SK-MEL-5 (cell line): ENCODE data around the gene COL27A1. TPM values are rescaled to one million over a fixed set of nuclear protein-coding genes. Genes with fewer than 3 reads are reported as not detected.
A peak's percentile ranks its signal among the peaks of the same experiment; 100 is the strongest.

ENCODE experiments used
- DNase-seq: peaks from one replicate; pipeline ENCODE4 v3.0.0-alpha.2; 2016; ENCODE audit warnings: low read depth, low spot score
- in situ Hi-C: cut with HindIII; loops from 2 replicates; pipeline ENCODE4 v1.10.0; 2016; ENCODE audit warnings: low sequenced_read_pairs, high pct_unique_total_duplicates, low pct_unique_long_range_greater_than_20kb
- total RNA-seq: library from RNA; depleted of rRNA; stranded (reverse); fragments of >200 nt; shearing (Covaris generic); gene quantifications from 2 replicates; pipeline ENCODE4 v1.2.3, GENCODE V29; 2014

COL27A1 gene
- total RNA-seq, 1 experiment from 2014 or later = 0.90 TPM

DNA sequence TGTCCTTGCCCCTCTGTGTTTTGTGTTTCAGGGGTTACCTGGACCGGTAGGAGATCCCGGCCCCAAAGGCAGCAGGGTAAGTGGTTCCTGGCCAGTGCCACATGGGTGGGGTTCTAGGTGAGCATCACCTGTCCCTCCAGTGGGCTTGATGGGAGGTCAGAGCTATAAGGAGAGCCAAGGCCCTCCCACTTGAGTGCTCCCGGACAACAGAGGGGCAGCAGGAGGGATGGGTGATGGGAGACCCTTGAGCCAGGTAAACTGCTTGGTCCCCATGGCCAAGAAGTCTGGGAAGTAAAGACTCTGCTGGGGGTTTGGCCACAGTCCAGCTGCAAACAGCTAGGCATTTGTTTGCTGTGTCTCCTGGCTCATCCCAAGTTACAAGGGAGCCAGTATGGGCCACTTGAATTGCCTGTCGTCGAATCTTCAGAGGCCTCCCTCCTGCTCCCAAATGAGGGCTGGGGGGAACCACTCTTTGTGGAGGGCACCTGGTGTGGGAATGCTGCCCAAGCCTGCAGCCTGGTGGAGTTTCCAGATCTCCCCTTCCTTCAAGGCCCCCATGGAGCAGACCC is 51.0 kb downstream of the COL27A1 start:
- DNase-seq = peak; percentile 37
- in situ Hi-C loops = no loop called here

DNA sequence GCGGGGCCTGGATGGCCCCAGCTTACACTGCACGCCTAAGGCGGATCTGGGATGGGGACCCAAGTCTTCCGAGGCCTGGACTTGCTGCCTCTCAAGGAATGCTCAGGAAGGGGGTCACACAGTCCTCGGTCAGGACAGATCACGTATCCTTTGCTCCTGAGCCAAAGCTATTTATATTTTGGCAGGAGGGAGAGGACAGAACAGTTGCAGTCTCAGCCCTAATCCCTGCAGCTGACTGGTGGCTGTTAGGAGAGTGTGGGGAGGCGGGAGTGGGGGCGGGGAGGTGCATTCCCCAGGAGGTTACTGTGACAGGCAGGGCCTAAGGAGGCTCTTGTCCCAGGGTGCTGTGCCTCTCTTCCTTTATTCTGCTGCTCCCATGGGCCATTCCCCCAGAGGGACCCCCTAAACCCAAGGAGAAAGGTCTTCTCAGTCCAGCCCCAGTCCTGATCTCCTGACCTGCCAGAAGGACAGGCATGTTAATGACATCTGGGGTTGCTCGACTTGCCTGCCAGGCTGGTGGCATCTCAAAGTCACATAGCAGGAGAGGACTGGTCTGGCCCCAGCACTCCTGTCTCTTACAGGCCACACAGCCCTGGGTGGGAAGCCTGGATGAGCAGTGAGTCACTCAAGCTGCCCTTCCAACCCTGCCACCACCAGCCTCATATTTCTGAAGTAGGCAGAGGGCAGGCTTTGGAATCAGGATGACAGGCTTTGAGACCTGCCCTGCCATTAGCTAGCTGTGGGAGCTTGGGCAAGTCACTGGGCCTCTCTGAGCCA is 51.9 kb downstream of the COL27A1 start:
- DNase-seq = no peak
- in situ Hi-C loops = no loop called here

DNA sequence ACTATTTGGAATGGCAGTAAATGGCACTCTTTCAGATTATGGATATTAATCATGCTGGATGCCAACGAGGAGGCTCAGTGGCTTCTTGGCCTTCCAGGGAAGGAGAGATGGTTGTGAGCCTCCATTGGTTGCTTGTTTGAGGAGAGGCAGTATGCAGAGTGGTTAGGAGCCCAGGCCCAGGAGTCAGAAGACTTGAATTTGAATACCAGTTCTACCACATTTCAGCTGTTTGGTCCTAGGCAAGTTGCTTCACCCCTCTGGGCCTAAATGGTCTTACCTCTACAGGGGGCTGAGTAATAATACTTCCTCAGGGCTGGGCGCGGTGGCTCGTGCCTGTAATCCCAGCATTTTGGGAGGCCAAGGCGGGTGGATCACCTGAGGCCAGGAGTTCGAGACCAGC is 52.5 kb downstream of the COL27A1 start:
- no peak for DNase-seq
- in situ Hi-C loops = no loop called here

DNA sequence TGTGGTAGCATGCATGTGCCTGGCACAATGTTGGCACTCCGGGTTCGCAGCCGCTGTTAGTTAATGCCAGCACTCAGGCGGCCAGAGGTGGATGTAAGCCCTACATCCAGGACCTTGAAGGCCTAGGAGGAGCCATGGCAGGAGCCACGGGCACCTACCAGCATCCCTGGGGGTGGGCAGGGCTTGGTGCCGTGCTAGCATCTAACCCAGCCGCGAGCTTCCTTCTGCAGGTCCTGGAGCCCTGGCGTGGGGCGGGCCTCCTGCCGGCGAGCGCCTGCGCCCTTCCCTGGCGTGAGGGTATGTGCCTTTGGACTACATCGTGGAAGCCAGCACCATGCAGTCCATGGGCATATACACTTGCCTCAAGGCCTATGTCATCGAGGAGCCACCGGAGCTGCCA is 53.8 kb downstream of the COL27A1 start:
- in situ Hi-C loops = no loop called here
- no peak for DNase-seq

DNA sequence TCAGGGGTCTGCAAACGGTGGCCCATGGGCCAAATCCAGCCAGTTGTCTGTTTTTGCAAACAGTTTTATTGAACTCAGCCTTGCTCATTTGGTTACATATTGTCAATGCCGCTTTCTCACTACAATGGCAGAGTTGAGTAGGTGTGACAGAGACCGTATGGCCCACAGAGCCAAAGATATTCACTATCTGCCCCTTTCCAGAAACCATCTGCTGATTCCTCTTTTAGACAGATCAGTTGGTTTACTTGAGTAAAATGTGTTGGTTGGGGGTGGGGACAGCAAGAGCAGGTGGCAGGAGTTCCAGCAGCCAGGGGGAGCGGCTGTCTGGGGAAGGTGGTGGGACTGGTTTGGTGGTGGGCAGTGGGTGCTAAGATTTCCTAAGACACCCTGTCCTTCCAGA is 54.8 kb downstream of the COL27A1 start:
- in situ Hi-C loops = no loop called here

DNA sequence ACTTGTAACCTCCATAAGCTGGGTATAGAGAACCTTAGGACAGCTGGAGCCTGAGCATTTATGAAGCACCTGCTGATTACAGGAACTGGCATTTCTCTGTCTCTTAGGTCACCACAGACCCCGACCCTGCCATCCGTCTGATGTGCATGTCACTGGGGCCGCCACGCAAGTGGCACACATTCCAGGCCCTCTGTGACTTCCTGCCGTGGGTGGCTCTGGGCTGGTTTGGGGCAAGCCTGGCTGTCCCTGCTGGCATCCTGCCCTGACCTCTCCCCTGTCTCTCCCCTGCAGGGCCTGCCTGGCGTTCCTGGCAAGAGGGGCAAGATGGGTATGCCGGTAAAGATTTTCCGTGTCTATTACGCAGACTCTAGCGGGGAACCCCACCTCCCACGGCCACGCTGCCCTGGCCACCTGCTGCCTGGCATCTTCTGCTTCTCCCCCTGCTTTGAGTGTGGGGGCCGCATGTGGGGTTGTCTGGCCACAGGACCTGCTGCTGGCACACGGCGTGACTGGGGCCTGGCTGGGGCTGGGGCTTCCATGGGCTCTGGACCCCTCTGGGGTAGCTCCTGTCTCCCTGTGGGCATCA is 55.4 kb downstream of the COL27A1 start:
- in situ Hi-C loops = no loop called here
- no peak for DNase-seq

More for the DNA sequence above, 54.8 kb downstream of the COL27A1 start:
- DNase-seq = no peak

DNA sequence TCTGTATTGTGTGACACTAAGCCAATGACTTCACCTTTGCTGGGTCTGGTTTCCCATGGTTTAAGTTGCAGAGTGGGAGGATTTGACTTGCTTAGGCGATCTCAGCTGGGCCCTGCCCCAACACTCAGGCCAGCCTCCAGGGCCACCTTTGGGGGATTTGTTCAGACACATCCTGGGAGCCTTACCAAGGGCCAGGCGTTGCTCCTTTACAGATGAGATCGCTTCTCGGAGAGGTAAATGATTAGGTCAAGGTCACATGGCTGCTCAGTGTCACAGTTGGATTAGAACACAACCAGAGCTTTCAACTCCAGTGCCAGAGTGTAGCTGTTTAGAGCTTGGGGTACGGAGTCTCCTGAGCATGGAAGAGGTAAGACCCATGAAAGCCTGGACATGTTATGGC is 57.5 kb downstream of the COL27A1 start:
- no peak for DNase-seq
- in situ Hi-C loops = no loop called here

DNA sequence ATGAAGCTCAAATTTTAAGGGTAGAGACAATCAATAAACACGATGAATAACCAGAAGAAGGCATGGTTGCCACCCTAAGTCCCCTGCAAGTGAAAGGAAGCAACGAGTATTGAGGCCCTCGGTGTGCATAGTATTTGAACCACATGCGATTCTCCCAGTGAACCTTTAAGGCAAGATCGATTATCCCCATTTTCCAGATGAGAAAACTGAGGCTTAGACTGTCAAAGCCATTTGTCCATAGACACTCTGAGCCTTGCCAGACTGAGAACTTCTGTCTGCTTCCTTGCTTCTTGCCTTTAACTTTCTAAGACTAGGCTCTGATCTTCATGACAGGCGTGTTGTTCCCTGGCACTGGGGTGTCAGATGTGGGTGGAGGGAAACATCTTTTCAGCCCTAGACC is 58.2 kb downstream of the COL27A1 start:
- in situ Hi-C loops = no loop called here
- no peak for DNase-seq

DNA sequence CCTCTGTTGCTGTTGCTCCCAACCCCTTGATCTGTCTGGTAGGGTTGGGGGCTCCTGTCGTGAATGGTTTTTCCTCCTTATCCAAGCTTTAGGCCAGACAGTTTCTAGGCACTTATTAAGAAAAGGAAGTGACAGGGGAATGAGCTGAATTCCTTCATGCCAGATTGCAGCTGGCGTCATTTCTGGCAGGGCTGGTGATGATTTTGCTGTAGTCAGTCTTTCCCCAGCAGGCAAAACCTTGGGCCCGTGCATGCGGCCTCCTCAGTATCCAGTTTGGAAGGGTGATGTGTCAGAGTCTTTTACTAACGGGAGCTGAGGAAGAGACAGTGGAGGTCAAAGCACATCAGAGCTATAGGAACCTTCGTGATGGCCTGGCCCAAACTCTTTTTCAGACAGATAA is 58.8 kb downstream of the COL27A1 start:
- no peak for DNase-seq
- in situ Hi-C loops = no loop called here

DNA sequence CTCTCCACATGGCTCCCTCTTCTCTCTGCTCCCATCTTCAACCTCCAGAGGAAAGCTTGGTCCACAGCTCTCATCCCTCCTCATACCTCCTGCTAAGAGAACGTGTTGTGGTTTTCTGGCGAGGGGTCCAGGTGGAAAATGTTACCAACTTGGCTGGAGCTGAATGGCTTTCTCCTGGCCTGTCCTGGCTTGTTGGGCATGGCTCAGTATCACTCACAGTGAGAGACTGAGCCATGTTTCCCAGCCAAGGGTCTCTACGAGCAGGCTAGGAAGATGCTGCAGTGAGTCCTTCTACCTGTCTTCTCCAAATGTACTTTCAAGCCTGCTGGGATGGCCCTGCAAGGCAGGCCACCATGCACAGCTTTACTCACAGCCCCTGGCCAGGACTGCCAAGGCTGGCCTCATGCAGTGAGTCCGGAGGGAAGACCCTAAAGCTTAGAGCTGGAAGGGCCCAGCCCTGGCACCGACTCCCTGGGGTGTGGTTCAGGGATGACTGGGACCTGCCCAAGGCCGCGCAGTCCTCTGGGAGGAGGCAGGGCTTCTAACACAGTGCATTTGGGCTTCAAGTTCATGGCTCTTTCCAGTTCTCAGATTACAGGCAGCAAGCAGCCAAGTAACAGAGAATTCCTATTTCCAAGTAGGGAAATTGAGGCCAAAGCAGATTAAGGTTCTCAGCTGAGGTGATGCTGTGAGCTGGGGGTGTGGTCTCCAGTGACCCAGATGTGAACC is 59.5 kb downstream of the COL27A1 start:
- in situ Hi-C loops = no loop called here
- DNase-seq = no peak

DNA sequence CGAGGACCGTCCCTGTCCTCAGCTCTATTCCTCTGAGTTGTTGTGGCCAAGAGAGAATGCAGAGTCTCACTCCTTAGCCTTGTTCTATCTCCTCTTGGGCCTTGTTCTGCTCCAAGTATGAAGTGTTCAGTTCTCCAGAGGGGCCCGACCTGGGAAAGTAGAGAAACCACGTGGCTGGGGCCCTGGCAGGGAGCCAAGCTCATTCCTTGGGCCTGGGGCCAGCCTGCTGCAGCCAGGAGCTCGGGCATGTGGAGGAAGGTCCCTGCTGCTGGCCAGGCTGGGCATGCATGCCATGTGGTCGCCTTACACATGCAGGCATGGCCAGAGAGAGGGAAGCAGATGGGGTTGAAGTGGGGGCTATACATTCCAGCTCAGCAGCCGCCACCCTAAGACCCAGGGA is 60.7 kb downstream of the COL27A1 start:
- in situ Hi-C loops = no loop called here
- DNase-seq = no peak

DNA sequence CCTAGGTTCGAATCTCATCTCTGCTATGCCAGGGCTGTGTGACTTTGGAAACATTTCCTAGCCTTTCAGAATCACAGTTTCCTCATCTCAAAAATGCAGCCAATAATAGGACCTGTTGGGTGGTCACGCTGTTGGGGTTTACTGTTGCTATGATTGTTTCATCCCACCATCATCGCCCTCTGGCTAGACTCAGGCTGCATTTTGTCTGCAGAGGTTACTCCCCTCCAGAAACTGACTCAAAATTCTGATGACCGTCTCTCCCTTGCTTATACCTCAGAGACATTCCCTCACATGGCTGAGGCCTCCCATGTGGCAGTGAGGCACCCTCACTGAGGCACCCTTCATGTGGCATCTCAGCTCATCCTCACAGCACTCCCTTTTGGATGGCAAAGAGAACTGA is 61.6 kb downstream of the COL27A1 start:
- no peak for DNase-seq

DNA sequence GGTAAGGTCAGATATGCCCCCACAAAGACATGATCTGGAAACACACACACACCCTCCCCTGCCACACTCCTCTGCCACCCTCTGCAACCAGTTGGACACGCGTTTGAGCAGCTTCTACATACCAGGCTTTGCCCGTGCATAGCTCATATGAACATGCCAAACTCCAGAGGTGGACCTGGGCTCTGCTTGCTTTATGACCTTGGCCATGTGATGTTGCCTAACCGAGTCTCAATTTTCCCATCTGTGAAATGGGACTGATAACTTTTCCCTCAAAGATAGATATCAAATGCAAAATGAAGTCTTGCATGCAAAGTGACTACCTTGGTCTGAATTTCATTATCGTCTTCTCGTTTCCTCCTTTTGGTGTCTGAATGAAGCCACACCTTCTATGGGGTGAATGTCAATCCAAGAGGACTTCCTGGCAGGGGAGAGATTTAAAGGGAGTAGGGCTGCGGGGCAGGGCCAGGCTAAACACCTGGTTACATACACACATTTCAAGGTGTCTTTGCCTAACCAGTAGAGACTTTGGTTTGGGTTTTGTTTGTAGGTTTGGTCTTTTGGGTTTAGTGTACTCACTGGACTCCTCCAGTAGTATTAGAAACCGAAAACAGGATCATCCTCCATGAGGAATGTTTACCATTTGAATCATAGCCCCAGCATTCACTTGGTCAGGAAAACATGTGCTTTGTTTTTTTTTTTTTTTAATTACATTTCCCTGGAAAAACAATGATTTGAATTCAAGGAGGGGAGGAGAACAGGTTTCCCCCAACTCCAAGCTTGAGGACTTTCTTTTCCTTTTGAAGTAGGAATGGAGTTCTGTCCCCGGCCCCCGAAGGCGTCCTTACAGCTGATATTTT is 63.2 kb downstream of the COL27A1 start:
- in situ Hi-C loops = no loop called here
- no peak for DNase-seq

More for the DNA sequence above, 61.6 kb downstream of the COL27A1 start:
- in situ Hi-C loops = no loop called here

DNA sequence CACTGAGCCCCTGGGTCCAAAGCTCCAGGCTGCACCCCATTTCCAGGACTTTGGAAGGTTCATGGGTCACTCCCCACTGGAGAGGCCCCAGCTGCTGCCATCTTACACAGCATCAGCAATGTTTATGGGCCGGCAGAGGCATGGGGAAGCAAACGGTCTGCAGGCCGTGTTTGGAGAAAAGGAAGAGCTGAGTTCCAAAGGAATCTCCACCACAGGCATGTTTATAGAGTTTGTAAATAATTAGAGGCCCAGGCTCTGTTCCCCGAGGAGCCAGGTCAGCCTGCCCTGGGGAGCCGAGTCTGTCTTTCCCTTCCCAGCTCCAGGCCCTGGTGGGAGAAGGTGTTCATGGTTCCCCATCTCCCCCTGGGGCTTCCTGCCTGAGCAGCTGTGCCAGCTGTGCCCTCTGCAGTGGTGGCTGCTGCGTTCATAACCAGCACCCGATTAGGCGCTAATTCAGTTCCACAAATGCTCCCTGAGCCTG is 64.8 kb downstream of the COL27A1 start:
- in situ Hi-C loops = no loop called here
- DNase-seq = no peak

DNA sequence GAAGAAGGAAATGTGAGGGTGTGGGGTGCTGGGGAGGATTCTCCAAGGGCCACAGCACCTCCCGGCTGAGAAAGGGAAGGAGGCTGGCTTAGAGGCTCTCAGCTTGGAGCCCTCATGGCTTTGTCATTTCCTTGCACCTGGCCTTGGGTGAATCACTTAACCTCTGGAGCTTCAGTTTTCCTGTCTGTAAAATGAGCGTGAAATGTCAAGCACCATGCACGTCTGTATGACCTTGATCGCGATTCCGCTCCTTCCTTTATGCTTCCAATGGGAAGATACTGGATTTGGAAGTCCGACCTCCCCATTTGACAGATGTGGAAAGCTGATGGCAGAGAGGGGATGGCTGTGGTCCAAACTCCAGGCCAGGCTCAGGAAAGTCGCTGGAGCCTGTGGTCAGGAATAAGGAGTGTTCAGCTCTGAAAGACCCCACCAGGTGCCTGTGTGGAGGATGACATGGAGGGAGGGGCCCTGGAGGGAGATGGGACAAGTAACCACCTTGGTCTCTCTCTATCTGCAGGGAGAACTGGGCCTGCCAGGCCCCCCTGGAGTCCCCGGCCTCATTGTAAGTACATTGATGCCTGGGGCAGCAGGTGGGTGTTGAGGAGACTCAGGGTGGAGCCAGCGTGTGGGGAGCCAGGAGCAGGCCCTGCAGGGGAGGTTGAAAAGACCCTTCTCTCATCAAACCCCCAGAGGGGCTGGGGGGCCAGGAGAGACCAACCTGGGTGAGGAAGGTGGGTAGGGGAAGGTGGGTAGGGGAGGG is 66.5 kb downstream of the COL27A1 start:
- DNase-seq = no peak
- in situ Hi-C loops = no loop called here

DNA sequence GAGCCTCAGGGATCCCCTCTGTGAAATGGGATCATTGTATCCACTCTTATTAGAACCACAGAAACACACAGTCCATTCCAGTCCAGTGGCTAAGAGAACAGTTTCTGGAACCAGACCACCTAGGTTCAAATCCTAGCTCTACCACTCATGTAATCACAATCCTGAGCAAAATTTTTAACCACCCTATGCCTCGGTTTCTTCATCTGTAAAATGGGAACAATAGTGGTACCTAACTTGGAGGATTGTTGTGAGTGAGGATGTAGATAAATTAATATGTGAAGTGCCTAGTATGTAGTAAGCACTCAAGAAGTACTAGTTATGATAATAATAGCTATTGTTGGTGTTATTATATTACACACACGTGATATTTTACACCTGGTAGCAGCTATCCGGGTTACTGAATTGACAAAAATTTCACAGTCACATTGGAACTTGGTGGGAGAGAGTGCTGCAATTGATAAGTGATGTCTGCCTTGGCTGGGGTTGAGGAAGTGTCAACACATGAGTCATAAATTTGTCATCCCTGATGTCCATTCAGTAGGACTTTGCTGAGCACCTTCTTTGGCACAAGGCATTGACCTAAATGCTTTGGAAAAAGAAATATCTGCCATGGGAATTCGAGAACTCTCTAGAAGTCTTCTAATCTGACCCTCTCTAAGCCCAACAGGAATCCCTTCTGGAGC is 68.4 kb downstream of the COL27A1 start:
- in situ Hi-C loops = no loop called here
- DNase-seq = no peak
